Right kidney (tissue), 1 donor: ENCODE data around the gene AMZ2.
"Not testable (repeated sequence)": the region's sequence is repeated elsewhere in the genome, so short reads cannot be mapped to it uniquely, and the experiment has no call there.

Experiments
- DNase-seq: peaks from one replicate; pipeline ENCODE4 v3.0.0-alpha.2; 2016

Gene AMZ2

GRCh38 chr17:68246271-68247028 is 1.4 kb upstream of the AMZ2 start:
- DNase-seq, result no peak

- DNase-seq, result no peak
Measured at GRCh38 chr17:68248199-68248825, 469 bp downstream of the AMZ2 start.

GRCh38 chr17:68248891-68249290 is 1.0 kb downstream of the AMZ2 start:
- DNase-seq, result no peak

- DNase-seq, result no peak
Measured at GRCh38 chr17:68249354-68249765, 1.5 kb downstream of the AMZ2 start.

DNA sequence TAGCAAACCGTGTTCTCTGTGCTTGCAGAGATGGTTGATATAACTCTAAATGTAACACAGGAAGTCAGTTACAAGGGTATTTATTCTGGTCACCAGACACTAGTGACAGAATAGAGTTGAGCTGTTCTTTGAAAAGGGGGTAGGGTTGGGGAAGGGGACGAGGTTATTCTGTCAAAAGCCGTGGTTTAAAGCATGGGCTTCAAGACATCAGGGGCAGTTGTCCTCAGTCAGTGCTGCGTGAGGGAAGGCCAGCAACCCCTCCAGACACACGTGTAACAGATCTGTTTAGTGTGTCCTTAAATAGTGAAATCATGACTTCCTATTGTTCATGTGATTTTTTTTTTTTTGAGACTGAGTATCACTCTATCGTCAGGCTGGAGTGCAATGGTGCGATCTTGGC is 5.6 kb downstream of the AMZ2 start:
- DNase-seq, result not testable (repeated sequence)

- no peak for DNase-seq
Measured at GRCh38 chr17:68255151-68255550, 7.3 kb downstream of the AMZ2 start.

DNA sequence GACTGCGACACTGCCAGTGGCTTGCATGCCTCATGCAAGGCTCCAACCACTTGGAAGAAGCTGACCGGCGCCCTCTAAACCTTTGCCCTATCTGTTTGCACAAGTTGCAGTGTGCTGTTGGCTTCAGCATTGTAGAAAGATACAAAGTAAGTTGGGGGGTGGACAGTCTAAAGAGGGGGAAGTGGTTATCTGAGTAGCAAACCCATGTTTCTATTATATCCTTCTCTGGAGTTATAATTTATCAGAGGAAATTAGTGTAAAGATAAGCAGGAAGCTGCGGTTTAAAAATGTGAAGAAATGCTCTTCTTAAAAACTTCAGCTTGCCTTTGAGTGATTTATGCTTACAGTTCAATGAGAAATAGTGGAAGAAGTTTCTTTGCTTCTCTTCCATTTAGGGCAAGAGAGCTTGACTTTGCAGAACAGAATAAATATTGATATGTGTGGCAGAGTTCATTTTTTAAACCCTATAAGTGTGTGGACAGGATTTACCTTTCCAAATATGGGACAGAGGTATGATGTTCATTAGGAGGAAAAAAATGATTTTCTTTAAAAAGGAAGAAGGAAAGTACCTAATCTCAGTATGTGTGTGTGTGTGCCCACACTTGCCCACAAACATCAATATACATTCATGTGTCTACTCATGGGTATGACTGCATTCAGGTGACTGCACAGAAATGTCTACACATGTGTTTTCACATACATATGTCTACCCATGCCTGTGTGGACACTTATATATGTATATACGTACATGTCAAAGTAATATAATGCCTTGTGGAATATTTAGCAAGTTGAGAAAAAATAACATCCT is 8.1 kb downstream of the AMZ2 start:
- no peak for DNase-seq

- DNase-seq, result not testable (repeated sequence)
Measured at GRCh38 chr17:68256701-68257100, 8.9 kb downstream of the AMZ2 start.

DNA sequence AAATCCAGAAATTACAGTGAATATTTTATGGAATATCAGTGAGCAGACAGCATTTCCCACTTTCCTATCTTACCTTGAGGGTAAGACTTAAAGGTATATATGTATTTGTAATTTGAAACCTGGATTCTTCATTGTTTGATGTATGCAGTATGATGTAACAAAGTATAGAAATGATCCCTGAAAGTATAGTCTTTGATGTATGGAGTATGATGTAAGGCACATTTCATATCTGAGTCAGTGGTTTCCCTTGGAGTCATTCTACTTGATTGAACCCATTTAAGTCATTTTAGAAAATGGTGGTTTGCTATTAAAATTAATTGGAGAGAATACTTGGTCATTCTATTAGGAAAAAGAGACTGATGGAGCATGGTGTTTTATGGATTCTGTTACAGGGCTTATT is 10.1 kb downstream of the AMZ2 start:
- no peak for DNase-seq

DNA sequence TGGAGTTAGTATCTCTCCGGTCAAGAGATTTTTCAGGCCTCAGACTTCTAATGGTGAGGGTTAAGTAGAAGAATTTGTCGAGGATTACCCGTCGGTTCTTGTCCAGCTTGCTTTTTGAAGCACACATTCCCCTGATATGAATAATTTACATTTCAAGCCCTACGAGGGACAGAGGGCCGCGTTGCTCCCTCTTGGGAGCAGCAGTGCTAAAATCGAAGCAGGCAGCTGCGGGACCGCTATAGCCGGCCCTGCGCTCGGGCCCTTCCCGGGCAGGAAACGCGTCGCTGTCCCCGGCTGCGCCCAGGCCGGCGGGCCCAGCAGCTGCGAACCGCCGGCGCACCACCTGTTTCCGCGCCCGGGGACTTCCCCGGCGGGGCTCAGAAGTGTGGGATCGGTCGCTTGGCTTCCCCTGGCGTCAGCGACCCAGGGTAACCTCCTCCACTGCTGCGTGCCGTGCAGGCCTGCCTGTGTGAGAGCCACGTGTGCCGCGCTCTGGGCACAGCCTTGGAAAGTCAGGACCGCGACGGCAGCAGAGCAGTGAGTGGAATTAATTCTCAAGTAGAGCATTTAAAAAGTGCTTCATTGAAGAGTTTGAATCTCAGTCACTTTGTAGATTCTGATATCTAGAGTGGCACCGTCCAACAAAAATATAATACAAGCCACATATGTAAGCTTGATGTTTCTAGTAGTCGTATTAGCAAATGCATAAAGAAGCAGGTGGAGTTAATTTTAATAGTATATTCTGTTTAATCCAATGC is 11.2 kb downstream of the AMZ2 start:
- peak; percentile 62 for DNase-seq

GRCh38 chr17:68259648-68259951 is 11.8 kb downstream of the AMZ2 start:
- DNase-seq, result not testable (repeated sequence)

- no peak for DNase-seq
Measured at GRCh38 chr17:68260051-68260762, 12.4 kb downstream of the AMZ2 start.

- DNase-seq, result not testable (repeated sequence)
Measured at GRCh38 chr17:68262467-68262866, 14.6 kb downstream of the AMZ2 start.

DNA sequence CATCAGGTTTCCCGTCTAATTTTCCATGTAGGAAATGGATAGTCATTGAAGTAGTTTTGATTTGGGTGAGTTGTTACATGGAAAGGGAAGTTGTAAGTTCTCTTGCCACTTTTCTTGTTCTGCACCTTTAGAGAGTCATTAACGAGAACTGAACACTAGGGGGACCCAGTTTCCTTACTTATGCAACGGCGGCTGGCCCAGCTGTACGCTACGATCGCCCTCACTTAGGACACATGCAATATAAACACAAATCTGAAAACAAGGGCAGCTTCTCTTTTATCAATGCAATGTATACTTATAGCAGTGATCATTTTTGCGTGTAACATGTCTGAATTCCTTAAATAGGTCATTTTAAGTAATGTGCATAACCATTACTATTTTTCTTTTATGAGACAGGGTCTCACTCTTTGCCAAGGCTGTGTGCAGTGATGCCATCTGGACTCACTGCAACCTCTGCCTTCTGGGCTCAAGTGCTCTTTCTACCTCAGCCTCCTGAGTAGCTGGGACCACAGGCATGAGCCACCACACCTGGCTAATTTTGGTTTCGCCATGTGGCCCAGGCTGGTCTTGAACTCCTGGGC is 15.3 kb downstream of the AMZ2 start:
- peak; percentile 38 for DNase-seq

GRCh38 chr17:68265833-68266232 is 18.0 kb downstream of the AMZ2 start:
- not testable (repeated sequence) for DNase-seq

GRCh38 chr17:68273722-68274121 is 25.9 kb downstream of the AMZ2 start:
- no peak for DNase-seq

DNA sequence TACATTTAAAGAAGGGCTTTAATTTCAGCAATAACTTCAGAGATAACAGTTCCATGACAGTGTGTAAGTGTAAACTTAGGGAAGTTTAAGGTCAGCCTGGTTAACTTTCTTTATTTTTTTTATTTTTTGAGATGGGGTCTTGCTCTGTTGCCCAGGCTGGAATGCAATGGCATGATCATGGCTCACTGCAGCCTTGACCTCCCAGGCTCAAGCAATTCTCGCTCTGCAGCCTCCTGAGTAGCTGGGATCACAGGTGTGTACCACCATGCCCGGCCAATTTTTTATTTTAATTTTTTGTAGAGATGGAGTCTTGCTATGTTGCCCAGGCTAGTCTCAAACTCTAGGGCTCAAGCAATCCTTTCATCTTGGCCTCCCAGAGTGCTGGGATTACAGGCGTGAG is 28.5 kb downstream of the AMZ2 start:
- DNase-seq, result not testable (repeated sequence)

DNA sequence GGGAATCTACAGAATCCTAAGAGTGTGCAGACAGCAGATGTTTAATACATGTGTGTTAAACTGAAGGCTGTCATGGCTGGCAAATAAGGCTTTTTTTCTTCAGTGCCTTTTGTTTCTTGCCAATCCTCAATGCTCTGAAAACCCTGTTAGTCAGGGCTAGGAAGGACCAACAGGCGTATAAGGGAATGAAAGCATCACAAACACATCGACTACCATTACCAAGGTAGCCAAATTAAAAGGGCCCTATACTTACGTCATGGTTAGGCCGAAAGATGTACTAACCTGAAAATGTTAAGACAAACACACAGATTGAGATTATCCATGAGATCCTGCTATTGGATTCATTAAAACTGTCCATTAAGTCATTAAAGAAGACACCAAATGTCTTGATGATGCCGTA is 30.0 kb downstream of the AMZ2 start:
- DNase-seq, result no peak

- not testable (repeated sequence) for DNase-seq
Measured at GRCh38 chr17:68281965-68282364, 34.1 kb downstream of the AMZ2 start.

DNA sequence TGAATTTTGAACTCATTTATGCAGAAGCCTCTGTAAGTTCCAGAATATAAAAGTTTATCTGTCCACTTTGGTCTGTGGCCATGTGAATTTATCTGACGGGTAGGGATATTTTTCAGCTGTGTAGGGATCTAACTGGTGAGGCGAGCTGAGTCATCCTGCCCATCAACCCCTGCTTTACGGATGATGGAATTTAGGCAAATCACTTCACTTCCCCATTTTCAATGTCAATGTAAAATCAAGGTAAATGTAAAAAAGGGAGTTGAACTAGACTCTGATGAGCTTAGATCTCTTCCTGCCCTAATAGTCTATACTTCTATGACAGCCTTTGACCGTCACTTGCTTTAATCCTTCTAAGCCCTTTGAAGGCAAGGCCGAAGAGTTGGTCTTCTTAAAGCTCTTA is 40.5 kb downstream of the AMZ2 start:
- DNase-seq, result no peak

DNA sequence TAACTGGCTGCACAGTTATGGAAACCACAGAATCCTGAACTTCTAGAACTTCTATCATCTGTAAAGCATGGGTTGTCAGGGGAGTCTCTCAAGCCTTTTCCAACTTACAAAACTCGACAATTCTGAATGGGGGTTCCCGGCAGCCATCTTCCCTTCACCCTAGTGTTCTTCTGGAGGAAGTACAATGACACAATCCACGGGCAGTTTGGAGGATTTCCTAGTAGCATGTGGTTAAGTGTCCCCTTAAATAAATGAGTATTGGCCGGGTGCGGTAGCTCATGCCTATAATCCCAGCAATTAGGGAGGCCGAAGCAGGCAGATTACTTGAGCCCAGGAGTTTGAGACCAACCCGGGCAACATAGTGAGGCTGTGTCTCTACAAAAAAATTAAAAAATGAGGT is 41.0 kb downstream of the AMZ2 start:
- no peak for DNase-seq

- DNase-seq, result no peak
Measured at GRCh38 chr17:68289473-68289872, 41.6 kb downstream of the AMZ2 start.
